ENCODE measurements around the gene CD247.

The CD247 gene

DNA sequence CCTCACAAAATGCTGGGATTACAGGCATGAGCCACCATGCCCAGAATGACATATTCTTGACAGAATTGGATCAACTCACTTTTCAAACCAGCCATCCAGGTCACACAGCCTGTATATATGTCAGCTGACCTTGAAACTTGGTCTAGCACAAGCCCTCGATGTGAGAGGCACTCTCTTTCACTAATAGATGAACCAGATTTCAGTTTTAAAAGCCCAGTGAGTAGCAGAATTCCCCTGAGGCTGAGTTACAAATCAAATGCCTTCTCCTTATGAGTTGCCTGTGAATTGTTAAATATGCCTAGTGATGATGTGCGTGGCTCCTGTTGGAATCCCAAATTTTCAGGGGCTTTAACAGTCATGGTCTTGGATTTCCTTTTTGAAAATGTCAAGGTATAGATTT, 88.7 kb downstream of the CD247 start:
- CTCF ChIA-PET, result interaction anchor here (2.3 kb wide), 1 partner anchor 13 kb away, joined by 6 read pairs; no protein-coding TSS in a partner anchor
- POLR2A ChIA-PET, result no interaction called here
- no peaks in the 10 kb centered on the region for H3K4me1 ChIP-seq (ENCODE audit: control insufficient read depth, insufficient read depth, low read length)
- H3K27ac ChIP-seq (ENCODE audit: extremely low read depth, low read depth, low read length), result no peak overlapping the region
- no peak overlapping the region for H3K4me3 ChIP-seq (ENCODE audit: low read depth, low read length)
- TF ChIP-seq YY1 (tag by site-specific recombination; IDR thresholded peaks at IDR 0.05) (no peak), ZNF211 (tag by site-specific recombination; IDR thresholded peaks at IDR 0.05; ENCODE audit: low read depth) (no peak), ZNF555 (tag by site-specific recombination; conservative IDR thresholded peaks at IDR 0.05) (no peak), GLI4 (tag by site-specific recombination; IDR thresholded peaks at IDR 0.05) (no peak), ZNF48 (tag by site-specific recombination; IDR thresholded peaks at IDR 0.05) (no peak), TRIM28 (IDR thresholded peaks at IDR 0.05; ENCODE audit: borderline replicate concordance, low read length) (no peak), ZBTB21 (tag by site-specific recombination; IDR thresholded peaks at IDR 0.05) (no peak), ZNF404 (tag by site-specific recombination; IDR thresholded peaks at IDR 0.05) (no peak), KLF7 (tag by site-specific recombination; IDR thresholded peaks at IDR 0.05; ENCODE audit: borderline replicate concordance) (no peak)
- TF ChIP-seq, protein P1, sequence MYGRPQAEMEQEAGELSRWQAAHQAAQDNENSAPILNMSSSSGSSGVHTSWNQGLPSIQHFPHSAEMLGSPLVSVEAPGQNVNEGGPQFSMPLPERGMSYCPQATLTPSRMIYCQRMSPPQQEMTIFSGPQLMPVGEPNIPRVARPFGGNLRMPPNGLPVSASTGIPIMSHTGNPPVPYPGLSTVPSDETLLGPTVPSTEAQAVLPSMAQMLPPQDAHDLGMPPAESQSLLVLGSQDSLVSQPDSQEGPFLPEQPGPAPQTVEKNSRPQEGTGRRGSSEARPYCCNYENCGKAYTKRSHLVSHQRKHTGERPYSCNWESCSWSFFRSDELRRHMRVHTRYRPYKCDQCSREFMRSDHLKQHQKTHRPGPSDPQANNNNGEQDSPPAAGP (tag by site-specific recombination; IDR thresholded peaks at IDR 0.05), result no peak
- TF ChIP-seq, protein P2, sequence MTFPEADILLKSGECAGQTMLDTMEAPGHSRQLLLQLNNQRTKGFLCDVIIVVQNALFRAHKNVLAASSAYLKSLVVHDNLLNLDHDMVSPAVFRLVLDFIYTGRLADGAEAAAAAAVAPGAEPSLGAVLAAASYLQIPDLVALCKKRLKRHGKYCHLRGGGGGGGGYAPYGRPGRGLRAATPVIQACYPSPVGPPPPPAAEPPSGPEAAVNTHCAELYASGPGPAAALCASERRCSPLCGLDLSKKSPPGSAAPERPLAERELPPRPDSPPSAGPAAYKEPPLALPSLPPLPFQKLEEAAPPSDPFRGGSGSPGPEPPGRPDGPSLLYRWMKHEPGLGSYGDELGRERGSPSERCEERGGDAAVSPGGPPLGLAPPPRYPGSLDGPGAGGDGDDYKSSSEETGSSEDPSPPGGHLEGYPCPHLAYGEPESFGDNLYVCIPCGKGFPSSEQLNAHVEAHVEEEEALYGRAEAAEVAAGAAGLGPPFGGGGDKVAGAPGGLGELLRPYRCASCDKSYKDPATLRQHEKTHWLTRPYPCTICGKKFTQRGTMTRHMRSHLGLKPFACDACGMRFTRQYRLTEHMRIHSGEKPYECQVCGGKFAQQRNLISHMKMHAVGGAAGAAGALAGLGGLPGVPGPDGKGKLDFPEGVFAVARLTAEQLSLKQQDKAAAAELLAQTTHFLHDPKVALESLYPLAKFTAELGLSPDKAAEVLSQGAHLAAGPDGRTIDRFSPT (tag by site-specific recombination; IDR thresholded peaks at IDR 0.05), result no peak
- TF ChIP-seq, protein P3, sequence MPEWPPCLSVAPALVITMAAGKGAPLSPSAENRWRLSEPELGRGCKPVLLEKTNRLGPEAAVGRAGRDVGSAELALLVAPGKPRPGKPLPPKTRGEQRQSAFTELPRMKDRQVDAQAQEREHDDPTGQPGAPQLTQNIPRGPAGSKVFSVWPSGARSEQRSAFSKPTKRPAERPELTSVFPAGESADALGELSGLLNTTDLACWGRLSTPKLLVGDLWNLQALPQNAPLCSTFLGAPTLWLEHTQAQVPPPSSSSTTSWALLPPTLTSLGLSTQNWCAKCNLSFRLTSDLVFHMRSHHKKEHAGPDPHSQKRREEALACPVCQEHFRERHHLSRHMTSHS (tag by site-specific recombination; IDR thresholded peaks at IDR 0.05), result no peak
- TF ChIP-seq, protein P4, sequence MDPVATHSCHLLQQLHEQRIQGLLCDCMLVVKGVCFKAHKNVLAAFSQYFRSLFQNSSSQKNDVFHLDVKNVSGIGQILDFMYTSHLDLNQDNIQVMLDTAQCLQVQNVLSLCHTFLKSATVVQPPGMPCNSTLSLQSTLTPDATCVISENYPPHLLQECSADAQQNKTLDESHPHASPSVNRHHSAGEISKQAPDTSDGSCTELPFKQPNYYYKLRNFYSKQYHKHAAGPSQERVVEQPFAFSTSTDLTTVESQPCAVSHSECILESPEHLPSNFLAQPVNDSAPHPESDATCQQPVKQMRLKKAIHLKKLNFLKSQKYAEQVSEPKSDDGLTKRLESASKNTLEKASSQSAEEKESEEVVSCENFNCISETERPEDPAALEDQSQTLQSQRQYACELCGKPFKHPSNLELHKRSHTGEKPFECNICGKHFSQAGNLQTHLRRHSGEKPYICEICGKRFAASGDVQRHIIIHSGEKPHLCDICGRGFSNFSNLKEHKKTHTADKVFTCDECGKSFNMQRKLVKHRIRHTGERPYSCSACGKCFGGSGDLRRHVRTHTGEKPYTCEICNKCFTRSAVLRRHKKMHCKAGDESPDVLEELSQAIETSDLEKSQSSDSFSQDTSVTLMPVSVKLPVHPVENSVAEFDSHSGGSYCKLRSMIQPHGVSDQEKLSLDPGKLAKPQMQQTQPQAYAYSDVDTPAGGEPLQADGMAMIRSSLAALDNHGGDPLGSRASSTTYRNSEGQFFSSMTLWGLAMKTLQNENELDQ (tag by site-specific recombination; IDR thresholded peaks at IDR 0.05; ENCODE audit: low read depth), result no peak
- no peaks in the 10 kb centered on the region for H3K9me3 ChIP-seq (ENCODE audit: control insufficient read depth, insufficient read depth, low read depth, low read length)
- no peaks in the 10 kb centered on the region for H3K36me3 ChIP-seq (ENCODE audit: control insufficient read depth in 2 of 2, insufficient read depth in 1 of 2, low read length in 2 of 2)

DNA sequence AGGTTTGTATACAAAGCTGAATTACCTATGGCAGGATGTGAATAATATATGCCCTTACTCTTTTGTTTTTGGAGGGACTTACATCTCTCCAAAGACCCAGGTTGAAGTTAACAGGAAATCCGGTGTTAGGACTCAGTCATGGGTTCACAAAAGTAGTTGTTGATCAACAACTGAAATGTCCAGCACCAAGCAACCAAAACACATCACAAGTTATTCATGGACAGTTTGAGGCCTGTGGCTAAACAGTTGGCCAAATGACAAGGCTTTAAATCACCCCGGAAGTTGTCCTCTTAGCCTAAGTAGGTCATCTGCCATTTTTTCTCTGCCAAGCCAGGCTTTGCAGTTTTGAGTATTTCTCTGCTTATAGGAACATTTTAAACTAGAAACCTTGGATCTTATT, 89.9 kb downstream of the CD247 start:
- Histone ChIP-seq H3K4me1 (ENCODE audit: control insufficient read depth, insufficient read depth, low read length) (no peaks in the 10 kb centered on the region), H3K9me3 (ENCODE audit: control insufficient read depth, insufficient read depth, low read depth, low read length) (no peaks in the 10 kb centered on the region), H3K4me3 (ENCODE audit: low read depth, low read length) (no peak overlapping the region), H3K27ac (ENCODE audit: extremely low read depth, low read depth, low read length) (no peak overlapping the region), H3K36me3 (ENCODE audit: control insufficient read depth in 2 of 2, insufficient read depth in 1 of 2, low read length in 2 of 2) (no peaks in the 10 kb centered on the region)
- CTCF ChIA-PET, result interaction anchor here (0.6 to 1.6 kb wide), 4 partner anchors 105 to 369 kb away, joined by 3 to 6 read pairs (median 3); no protein-coding TSS in a partner anchor
- POLR2A ChIA-PET, result no interaction called here
- TF ChIP-seq, protein P5, sequence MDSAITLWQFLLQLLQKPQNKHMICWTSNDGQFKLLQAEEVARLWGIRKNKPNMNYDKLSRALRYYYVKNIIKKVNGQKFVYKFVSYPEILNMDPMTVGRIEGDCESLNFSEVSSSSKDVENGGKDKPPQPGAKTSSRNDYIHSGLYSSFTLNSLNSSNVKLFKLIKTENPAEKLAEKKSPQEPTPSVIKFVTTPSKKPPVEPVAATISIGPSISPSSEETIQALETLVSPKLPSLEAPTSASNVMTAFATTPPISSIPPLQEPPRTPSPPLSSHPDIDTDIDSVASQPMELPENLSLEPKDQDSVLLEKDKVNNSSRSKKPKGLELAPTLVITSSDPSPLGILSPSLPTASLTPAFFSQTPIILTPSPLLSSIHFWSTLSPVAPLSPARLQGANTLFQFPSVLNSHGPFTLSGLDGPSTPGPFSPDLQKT (IDR thresholded peaks at IDR 0.05; ENCODE audit: borderline replicate concordance, low read depth, low read length), result no peak
- TF ChIP-seq MEIS1 (CRISPR knock-in tag; IDR thresholded peaks at IDR 0.05; ENCODE audit: borderline replicate concordance) (no peak), ZNF658 (tag by site-specific recombination; IDR thresholded peaks at IDR 0.05) (no peak), ZNF561 (tag by site-specific recombination; IDR thresholded peaks at IDR 0.05; ENCODE audit: borderline replicate concordance) (no peak), ZNF423 (tag by site-specific recombination; IDR thresholded peaks at IDR 0.05) (no peak)
- TF ChIP-seq, protein P6, sequence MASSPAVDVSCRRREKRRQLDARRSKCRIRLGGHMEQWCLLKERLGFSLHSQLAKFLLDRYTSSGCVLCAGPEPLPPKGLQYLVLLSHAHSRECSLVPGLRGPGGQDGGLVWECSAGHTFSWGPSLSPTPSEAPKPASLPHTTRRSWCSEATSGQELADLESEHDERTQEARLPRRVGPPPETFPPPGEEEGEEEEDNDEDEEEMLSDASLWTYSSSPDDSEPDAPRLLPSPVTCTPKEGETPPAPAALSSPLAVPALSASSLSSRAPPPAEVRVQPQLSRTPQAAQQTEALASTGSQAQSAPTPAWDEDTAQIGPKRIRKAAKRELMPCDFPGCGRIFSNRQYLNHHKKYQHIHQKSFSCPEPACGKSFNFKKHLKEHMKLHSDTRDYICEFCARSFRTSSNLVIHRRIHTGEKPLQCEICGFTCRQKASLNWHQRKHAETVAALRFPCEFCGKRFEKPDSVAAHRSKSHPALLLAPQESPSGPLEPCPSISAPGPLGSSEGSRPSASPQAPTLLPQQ (tag by site-specific recombination; IDR thresholded peaks at IDR 0.05), result no peak
